ENCODE results near the gene LAMB1.

DNA sequence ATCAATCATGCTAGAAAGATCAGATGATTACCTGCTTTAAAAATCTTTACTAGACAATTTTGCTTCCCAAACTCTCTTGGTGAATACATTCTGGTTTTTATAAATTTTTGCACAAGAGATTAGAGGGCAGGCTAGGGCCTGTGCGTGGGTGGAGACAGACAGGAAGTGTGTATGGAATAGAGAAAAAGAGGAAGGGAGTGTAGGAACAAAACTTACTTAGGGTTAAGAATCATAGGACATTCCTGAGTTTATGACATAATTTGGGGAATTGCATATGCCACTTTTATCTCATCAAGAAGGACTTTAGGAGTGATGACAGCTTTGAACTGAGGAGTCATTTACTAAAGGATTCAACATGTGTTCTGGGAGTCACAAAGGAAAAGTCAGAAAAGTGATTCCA lies 31.3 kb downstream of the LAMB1 start:
- TF ChIP-seq, protein P1, sequence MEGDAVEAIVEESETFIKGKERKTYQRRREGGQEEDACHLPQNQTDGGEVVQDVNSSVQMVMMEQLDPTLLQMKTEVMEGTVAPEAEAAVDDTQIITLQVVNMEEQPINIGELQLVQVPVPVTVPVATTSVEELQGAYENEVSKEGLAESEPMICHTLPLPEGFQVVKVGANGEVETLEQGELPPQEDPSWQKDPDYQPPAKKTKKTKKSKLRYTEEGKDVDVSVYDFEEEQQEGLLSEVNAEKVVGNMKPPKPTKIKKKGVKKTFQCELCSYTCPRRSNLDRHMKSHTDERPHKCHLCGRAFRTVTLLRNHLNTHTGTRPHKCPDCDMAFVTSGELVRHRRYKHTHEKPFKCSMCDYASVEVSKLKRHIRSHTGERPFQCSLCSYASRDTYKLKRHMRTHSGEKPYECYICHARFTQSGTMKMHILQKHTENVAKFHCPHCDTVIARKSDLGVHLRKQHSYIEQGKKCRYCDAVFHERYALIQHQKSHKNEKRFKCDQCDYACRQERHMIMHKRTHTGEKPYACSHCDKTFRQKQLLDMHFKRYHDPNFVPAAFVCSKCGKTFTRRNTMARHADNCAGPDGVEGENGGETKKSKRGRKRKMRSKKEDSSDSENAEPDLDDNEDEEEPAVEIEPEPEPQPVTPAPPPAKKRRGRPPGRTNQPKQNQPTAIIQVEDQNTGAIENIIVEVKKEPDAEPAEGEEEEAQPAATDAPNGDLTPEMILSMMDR (IDR thresholded peaks at IDR 0.05) = no peak
- no peak for TF ChIP-seq POLR2A (IDR thresholded peaks at IDR 0.05)

Data from lower leg skin (tissue), 3 donors.